Keratinocyte (primary cell): ENCODE measurements around the gene DAPK1.

Experiments used
- CTCF ChIP-seq, 3 experiments: IDR thresholded peaks in 1 of 3; conservative IDR thresholded peaks in 1 of 3; optimal IDR thresholded peaks in 1 of 3; 2 replicates in 2 of 3; 3 replicates in 1 of 3; pipeline versions ENCODE3 to v1.5.1; 2011; ENCODE audit warnings: low read length in 3 of 3, mild to moderate bottlenecking in 3 of 3, moderate library complexity in 2 of 3, control low read depth in 1 of 3, inconsistent platforms in 1 of 3; ENCODE audit not compliant: insufficient read depth in 2 of 3; ENCODE audit errors: extremely low read depth in 1 of 3
- EZH2 ChIP-seq: IDR thresholded peaks from one replicate; pipeline ENCODE4 v1.6.1; 2012; ENCODE audit warnings: inconsistent platforms, mild to moderate bottlenecking, low read length, moderate library complexity

- no peak for TF ChIP-seq CTCF (optimal IDR thresholded peaks at IDR 0.05 in 1 of 3, IDR thresholded peaks at IDR 0.05 in 1 of 3, conservative IDR thresholded peaks at IDR 0.05 in 1 of 3; ENCODE audit: extremely low read depth in 1 of 3, insufficient read depth in 2 of 3, low read length in 3 of 3)
- no peak for TF ChIP-seq EZH2
These were observed 245.3 kb downstream of the DAPK1 start for GRCh38 chr9:87742813-87743428.
